HepG2 (cell line): ENCODE measurements around the gene MED12. TPM values are rescaled to one million over a fixed set of nuclear protein-coding genes. Genes with fewer than 3 reads are reported as not detected.

ENCODE experiments used
- ATAC-seq: fragments of 200-7000 bp; cut with Tn5 transposase; 3 replicates; pipeline ENCODE4 v1.9.1; 2020; ENCODE audit warnings: mild to moderate bottlenecking, moderate library complexity
- BruUV-seq: library from RNA; stranded (reverse); fragments of 400-500 nt; replicated peaks from 2 replicates; lab custom pipeline; 2021; lab: Mats Ljungman, UMichigan
- CTCF ChIA-PET: fragments of 300-600 bp; formaldehyde crosslinking; extraction: SDS; loops from one replicate; lab custom pipeline; 2021; ENCODE audit warnings: low total read pairs, inconsistent platforms, low intra/inter-chr PET ratio; lab: Yijun Ruan, JAX
- POLR2A ChIA-PET: fragments of 350-600 bp; sonication (Branson Sonifier 250); formaldehyde crosslinking; loops from one replicate; lab custom pipeline; 2020; ENCODE audit warnings: antibody characterized with exemption, inconsistent platforms; lab: Yijun Ruan, JAX
- DNase-seq: peaks from one replicate; pipeline ENCODE4 v3.0.0-alpha.2; 2015; ENCODE audit warnings: low spot score
- FAIRE-seq: peaks from 3 replicates; lab custom pipeline; 2011; peaks lifted over from hg19 to GRCh38; lab: Jason Lieb, UNC
- H2AFZ ChIP-seq: one replicate; pipeline ENCODE4 v1.6.1; 2011; ENCODE audit warnings: low read length, inconsistent platforms
- H3K27ac ChIP-seq: fragments of 300-600 bp; 3 replicates; pipeline ENCODE4 v1.8.0; 2011; ENCODE audit warnings: mixed run types, mild to moderate bottlenecking, mixed read lengths, low read length, inconsistent platforms; ENCODE audit not compliant: insufficient read depth; ENCODE audit errors: extremely low read length
- H3K27me3 ChIP-seq, 2 experiments: fragments of 200-600 bp in 1 of 2; 2 replicates in 1 of 2; 3 replicates in 1 of 2; pipeline versions ENCODE4 v1.6.0 to v1.8.0; 2011; ENCODE audit warnings: low read length in 2 of 2, mild to moderate bottlenecking in 2 of 2, moderate library complexity in 2 of 2, inconsistent platforms in 1 of 2; ENCODE audit not compliant: insufficient read depth in 2 of 2, control insufficient read depth in 1 of 2
- H3K36me3 ChIP-seq, 2 experiments: fragments of 200-600 bp in 1 of 2; replicated peaks in 1 of 2; 2 replicates in 1 of 2; 3 replicates in 1 of 2; pipeline versions ENCODE4 v1.5.1 to v1.8.0; 2011; ENCODE audit warnings: low read length in 2 of 2, inconsistent platforms in 1 of 2; ENCODE audit not compliant: insufficient read depth in 2 of 2, control insufficient read depth in 1 of 2
- H3K4me1 ChIP-seq: 2 replicates; pipeline ENCODE4 v1.5.1; 2012; ENCODE audit warnings: low read length, inconsistent platforms; ENCODE audit not compliant: insufficient read depth
- H3K4me2 ChIP-seq: 2 replicates; pipeline ENCODE4 v1.6.0; 2011; ENCODE audit warnings: low read depth, low read length, inconsistent platforms
- H3K4me3 ChIP-seq, 3 experiments: fragments of 200-600 bp in 1 of 3; sonication (generic), shearing (Covaris generic) in 1 of 3; replicated peaks in 1 of 3; 2 replicates each; pipeline ENCODE4 v1.5.1; 2011 to 2016; ENCODE audit warnings: low read length in 3 of 3, inconsistent platforms in 2 of 3, low read depth in 2 of 3, mild to moderate bottlenecking in 2 of 3, control low read depth in 1 of 3, mixed read lengths in 1 of 3; ENCODE audit not compliant: insufficient read depth in 1 of 3
- H3K79me2 ChIP-seq: one replicate; pipeline ENCODE4 v1.6.1; 2011; ENCODE audit warnings: low read length, inconsistent platforms; ENCODE audit not compliant: insufficient read depth
- H3K9ac ChIP-seq: 2 replicates; pipeline ENCODE4 v1.6.0; 2011; ENCODE audit warnings: mild to moderate bottlenecking, low read depth, low read length, inconsistent platforms; ENCODE audit not compliant: insufficient read depth
- H3K9me3 ChIP-seq: 2 replicates; pipeline ENCODE4 v1.5.1; 2012; ENCODE audit warnings: mild to moderate bottlenecking, low read length
- H4K20me1 ChIP-seq: 2 replicates; pipeline ENCODE4 v1.6.0; 2011; ENCODE audit warnings: inconsistent platforms, mild to moderate bottlenecking, low read length, moderate library complexity; ENCODE audit not compliant: insufficient read depth
- MEF2D ChIP-seq: sonication (generic); formaldehyde crosslinking; IDR thresholded peaks from 2 replicates; pipeline ENCODE4 v1.5.1; 2020; ENCODE audit warnings: mild to moderate bottlenecking, missing genetic modification reagents
- NONO ChIP-seq, 2 experiments: fragments of 450-650 bp in 1 of 2; sonication (generic) in 1 of 2; formaldehyde crosslinking in 1 of 2; IDR thresholded peaks in 1 of 2; conservative IDR thresholded peaks in 1 of 2; 2 replicates each; pipeline versions ENCODE4 v1.6.1 to v1.8.0; 2017 to 2022; ENCODE audit warnings: mild to moderate bottlenecking in 1 of 2, missing genetic modification reagents in 1 of 2, moderate library complexity in 1 of 2
- TEAD3 ChIP-seq: optimal IDR thresholded peaks from 2 replicates; pipeline ENCODE3; 2016; ENCODE audit warnings: borderline replicate concordance
- WIZ ChIP-seq: sonication (generic); formaldehyde crosslinking; IDR thresholded peaks from 2 replicates; pipeline ENCODE4 v1.5.1; 2020; ENCODE audit warnings: mild to moderate bottlenecking, missing genetic modification reagents
- ZMYM3 ChIP-seq: sonication (generic); formaldehyde crosslinking; IDR thresholded peaks from 2 replicates; pipeline ENCODE4 v1.5.1; 2020; ENCODE audit warnings: mild to moderate bottlenecking, missing genetic modification reagents
- ZNF83 ChIP-seq: sonication (generic); formaldehyde crosslinking; IDR thresholded peaks from 2 replicates; pipeline ENCODE4 v1.4.0; 2020; ENCODE audit warnings: missing genetic modification reagents, mild to moderate bottlenecking, borderline replicate concordance
- WGBS: methylation state at CpG from one replicate; pipeline ENCODE4 v1.1.6; 2017; ENCODE audit warnings: low lambda C conversion rate; 5-methylcytosine and 5-hydroxymethylcytosine counted together
- in situ Hi-C: cut with HindIII; loops from 2 replicates; pipeline ENCODE4 v1.10.0; 2017; ENCODE audit warnings: low pct_unique_long_range_greater_than_20kb; ENCODE audit not compliant: extremely low pct_ligation_motif_present
- intact Hi-C: fragments of 100-400 bp; cut with micrococcal nuclease; formaldehyde crosslinking; loops from one replicate; pipeline ENCODE4 v1.10.0; 2022; ENCODE audit not compliant: unreplicated experiment
- polyA plus RNA-seq, 8 experiments: library from polyadenylated mRNA; depleted of rRNA in 3 of 8; stranded (reverse) in 7 of 8; unstranded in 1 of 8; fragments of >200 nt; fragmentation: Illumina TruSeq in 4 of 8; extraction: Trizol in 4 of 8; gene quantifications; 2 replicates each; pipeline versions ENCODE4 v1.2.1 to v1.2.3, GENCODE V29; 2011 to 2016; ENCODE audit warnings: low read depth in 4 of 8, missing spikeins in 1 of 8, mixed read lengths in 1 of 8; ENCODE audit not compliant: insufficient read depth in 1 of 8
- total RNA-seq, 5 experiments: library from RNA; depleted of rRNA; stranded (reverse); fragments of >200 nt; fragmentation: Illumina TruSeq; extraction: Trizol; gene quantifications; 2 replicates each; pipeline ENCODE4 v1.2.3, GENCODE V29; 2016; ENCODE audit warnings: low read depth in 1 of 5
- TF ChIP-seq, protein P1 (sequence below): sonication (generic); formaldehyde crosslinking; IDR thresholded peaks from 2 replicates; pipeline ENCODE4 v1.8.0; 2022; ENCODE audit warnings: mild to moderate bottlenecking, missing genetic modification reagents
- TF ChIP-seq, protein P2 (sequence below): IDR thresholded peaks from 2 replicates; pipeline ENCODE4 v1.6.1; 2016; ENCODE audit warnings: low read depth, borderline replicate concordance

Gene MED12
- total and polyA plus RNA-seq, 2 of the 13 experiments (the other 11 are each of a cell fraction or from before 2014, with no cell fraction given): 9.4 to 15.0 TPM

DNA sequence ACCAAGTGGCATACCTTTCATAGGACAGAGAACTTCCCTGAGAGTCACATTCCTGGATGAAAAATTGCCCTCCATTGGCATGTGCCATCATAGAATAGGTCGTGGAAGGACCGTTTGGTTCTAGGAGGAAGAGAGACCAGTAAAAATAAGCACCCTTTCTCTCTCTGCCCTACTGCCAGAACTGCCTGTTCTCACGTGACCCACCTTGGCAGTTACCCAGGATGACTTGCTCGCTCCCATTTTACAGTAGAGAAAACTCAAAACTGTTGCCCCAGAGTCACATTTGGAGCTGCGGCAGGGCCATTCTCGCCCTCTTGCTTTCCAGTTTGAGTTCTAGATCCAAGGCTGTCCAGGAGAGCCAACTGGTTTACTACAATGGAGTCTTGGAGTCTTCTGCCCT, 25.1 kb downstream of the MED12 start:
- ATAC-seq (no peak), DNase-seq (no peak), FAIRE-seq (no peak)
- H4K20me1 ChIP-seq: no peaks in the 10 kb centered on the region
- no peak overlapping the region for H3K4me2 ChIP-seq
- TSS peak; percentile 39 for BruUV-seq
- no peaks in the 10 kb centered on the region for H3K9me3 ChIP-seq
- POLR2A ChIA-PET: no interaction called here
- H3K9ac ChIP-seq: no peak overlapping the region
- no peak overlapping the region for H2AFZ ChIP-seq
- H3K4me1 ChIP-seq: peaks cover 18% of the 10 kb centered on the region
- in situ Hi-C loops: no loop called here
- CTCF ChIA-PET: no interaction called here
- 78% methylated on average over 4 of the region's 6 CpGs for WGBS
- no peak overlapping the region for H3K27ac ChIP-seq
- no peak for TF ChIP-seq ZNF83
- TF ChIP-seq, protein P1, sequence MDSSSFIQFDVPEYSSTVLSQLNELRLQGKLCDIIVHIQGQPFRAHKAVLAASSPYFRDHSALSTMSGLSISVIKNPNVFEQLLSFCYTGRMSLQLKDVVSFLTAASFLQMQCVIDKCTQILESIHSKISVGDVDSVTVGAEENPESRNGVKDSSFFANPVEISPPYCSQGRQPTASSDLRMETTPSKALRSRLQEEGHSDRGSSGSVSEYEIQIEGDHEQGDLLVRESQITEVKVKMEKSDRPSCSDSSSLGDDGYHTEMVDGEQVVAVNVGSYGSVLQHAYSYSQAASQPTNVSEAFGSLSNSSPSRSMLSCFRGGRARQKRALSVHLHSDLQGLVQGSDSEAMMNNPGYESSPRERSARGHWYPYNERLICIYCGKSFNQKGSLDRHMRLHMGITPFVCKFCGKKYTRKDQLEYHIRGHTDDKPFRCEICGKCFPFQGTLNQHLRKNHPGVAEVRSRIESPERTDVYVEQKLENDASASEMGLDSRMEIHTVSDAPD (CRISPR knock-in tag): no peak
- no peak for TF ChIP-seq WIZ (CRISPR knock-in tag)
- TF ChIP-seq ZMYM3 (CRISPR knock-in tag): no peak
- no peak for TF ChIP-seq NONO (IDR thresholded peaks at IDR 0.05)
- no peak for TF ChIP-seq NONO (CRISPR knock-in tag; conservative IDR thresholded peaks at IDR 0.05)
- no peak for TF ChIP-seq TEAD3 (CRISPR knock-in tag)
- TF ChIP-seq, protein P2, sequence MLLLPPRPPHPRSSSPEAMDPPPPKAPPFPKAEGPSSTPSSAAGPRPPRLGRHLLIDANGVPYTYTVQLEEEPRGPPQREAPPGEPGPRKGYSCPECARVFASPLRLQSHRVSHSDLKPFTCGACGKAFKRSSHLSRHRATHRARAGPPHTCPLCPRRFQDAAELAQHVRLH (CRISPR knock-in tag): no peak
- no peak for TF ChIP-seq MEF2D (CRISPR knock-in tag)
- intact Hi-C loops: no loop called here
- H3K27me3 ChIP-seq: no peaks in the 10 kb centered on the region
- no peak overlapping the region for H3K4me3 ChIP-seq
- H3K36me3 ChIP-seq: peaks cover 5 to 6% of the 10 kb centered on the region in 2 experiments; a peak in 3 of 5 replicates
- no peaks in the 10 kb centered on the region for H3K79me2 ChIP-seq
